AG20443 (cell line): ENCODE measurements around the gene CTSF.
"Not testable (repeated sequence)": the region's sequence is repeated elsewhere in the genome, so short reads cannot be mapped to it uniquely, and the experiment has no call there.

Source experiments
- DNase-seq: peaks from one replicate; pipeline ENCODE4 v3.0.0; 2012; ENCODE audit warnings: low spot score, mixed read lengths

CTSF gene

DNA sequence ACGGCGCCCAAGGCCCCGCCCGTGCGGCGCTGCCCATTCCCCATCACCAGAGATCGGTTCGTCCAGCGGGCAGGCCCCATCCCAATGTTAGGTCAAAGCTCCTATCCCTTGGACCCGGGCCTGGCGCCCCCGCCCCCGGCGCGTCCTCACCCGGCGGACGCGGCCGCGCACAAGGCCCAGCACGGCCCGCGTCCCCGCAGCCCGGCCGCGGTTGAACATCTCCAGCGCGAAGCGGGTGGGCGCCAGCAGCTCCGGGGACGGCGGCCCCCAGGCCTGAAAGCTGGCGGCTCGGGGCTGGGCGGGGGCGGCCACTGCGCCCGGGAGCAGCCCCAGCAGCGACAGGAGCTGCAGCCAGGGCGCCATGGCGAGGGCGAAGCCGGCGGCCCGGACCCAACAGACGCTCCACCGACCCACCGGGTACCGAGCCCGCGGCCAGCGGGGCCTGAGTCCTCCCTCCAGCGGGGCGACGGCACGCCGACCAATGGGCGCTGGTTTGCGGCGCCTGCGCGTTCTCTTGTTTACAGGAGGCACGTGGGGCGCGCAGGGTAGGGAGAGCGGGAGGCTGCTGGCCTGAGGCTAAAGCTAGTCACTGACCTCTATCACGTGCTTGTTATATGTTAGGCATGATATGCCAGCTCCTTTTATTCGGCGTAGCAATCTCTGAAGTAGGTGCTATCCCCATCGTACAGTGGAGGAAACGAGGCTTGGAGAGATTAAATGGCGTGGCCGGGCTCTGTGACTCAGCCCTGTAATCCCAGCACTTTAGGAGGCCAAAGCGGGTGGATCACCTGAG is at the start of gene CTSF:
Gene CTSF, minus strand, starts transcription at position 483 of the 793 bp plus-strand sequence. Its CDS starts 120 bp downstream, at position 363.
- DNase-seq: peak; percentile 98

DNA sequence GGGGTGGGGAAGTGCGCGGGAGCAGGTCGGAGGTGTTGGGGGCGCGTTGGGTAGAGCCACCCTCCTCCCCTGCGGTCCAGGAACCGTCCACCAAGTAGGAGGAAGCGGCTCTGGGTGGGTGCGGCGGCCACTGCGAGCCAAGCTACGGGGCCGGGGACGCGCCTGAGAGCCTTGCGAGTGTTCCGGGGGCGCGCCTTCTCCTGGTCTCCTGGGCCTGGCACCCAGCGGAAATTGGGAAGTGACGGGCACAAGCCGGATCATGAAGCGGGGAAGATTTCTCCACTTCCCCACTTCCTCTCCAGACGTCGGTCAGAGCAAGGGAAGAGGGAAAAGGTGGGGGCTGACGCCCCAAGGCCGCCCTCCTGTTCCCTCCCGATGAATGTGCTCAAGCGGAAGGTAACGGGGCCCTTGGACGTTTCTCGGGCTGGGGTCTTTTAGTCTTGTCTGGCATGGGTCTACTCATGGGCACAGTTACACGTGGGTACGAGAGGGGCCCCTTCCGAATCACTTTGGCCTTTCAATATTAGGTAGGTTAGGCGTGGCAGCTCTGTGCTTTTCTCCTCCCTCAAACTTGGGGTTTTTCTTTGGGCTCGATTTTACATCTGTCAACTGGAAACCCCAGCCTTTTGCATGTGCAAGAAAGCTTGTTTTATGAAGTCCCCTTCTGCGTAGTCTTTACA is 48.9 kb upstream of the CTSF start:
- no peak for DNase-seq

DNA sequence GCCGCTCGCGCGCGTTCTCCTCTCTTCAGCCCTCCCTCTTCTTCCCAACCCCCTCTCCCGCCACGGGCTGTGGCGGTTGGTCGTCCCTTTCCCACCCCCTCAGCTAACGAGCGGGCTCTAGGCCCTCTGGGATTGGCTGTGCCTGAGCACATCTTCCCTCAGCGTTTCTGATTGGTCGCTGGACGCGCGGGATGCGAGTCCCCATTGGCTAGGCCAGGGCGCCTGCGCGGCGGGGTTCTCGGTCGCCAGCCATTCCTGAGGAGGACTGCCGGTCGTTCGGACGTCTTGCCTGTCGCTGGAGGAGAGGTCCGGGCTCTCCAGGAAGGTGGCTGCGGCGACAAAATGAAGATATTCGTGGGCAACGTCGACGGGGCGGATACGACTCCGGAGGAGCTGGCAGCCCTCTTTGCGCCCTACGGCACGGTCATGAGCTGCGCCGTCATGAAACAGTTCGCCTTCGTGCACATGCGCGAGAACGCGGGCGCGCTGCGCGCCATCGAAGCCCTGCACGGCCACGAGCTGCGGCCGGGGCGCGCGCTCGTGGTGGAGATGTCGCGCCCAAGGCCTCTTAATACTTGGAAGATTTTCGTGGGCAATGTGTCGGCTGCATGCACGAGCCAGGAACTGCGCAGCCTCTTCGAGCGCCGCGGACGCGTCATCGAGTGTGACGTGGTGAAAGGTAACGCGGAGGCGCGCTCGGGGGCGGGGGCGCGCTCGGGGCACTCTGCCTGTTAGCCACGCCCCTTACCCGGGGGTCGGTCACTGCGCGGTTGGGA is 48.2 kb upstream of the CTSF start, which contains the start of gene RBM14:
Gene RBM14, plus strand, starts transcription at position 252 of the 776 bp plus-strand sequence. Its CDS starts 91 bp downstream, at position 343.
- DNase-seq: peak; percentile 99

DNA sequence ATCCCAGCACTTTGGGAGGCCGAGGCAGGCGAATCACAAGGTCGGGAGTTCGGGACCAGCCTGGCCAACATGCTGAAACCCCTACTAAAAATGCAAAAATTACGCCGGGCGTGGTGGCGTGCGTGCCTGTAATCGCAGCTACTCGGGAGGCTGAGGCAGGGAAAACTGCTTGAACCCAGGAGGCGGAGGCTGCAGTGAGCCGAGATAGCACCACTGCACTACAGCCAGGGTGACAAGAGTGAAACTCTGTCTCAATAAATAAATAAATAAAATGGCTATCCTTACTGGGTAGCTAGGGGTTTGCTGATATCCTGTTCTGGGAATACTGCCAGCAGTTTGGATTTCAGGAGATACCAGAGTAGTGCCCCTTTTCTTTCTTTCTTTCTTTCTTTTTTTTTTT is 45.7 kb upstream of the CTSF start:
- DNase-seq: no peak

DNA sequence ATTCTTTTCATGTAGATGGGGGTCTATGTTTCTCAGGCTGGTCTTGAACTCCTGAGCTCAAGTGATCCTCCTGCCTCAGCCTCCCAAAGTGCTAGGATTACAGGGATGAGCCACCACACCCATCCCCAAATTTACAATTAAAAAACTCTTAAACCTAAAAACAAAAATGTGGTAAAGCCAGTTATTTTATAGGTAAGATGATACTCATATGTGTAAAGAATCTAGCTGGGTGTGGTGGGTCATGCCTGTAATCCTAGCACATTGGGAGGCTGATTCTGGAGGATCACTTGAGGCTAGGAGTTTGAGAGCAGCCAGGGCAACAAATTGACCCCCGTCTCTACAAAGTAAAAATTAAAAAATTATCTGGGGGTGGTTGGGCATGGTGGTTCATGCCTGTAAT is 44.1 kb upstream of the CTSF start:
- no peak for DNase-seq

DNA sequence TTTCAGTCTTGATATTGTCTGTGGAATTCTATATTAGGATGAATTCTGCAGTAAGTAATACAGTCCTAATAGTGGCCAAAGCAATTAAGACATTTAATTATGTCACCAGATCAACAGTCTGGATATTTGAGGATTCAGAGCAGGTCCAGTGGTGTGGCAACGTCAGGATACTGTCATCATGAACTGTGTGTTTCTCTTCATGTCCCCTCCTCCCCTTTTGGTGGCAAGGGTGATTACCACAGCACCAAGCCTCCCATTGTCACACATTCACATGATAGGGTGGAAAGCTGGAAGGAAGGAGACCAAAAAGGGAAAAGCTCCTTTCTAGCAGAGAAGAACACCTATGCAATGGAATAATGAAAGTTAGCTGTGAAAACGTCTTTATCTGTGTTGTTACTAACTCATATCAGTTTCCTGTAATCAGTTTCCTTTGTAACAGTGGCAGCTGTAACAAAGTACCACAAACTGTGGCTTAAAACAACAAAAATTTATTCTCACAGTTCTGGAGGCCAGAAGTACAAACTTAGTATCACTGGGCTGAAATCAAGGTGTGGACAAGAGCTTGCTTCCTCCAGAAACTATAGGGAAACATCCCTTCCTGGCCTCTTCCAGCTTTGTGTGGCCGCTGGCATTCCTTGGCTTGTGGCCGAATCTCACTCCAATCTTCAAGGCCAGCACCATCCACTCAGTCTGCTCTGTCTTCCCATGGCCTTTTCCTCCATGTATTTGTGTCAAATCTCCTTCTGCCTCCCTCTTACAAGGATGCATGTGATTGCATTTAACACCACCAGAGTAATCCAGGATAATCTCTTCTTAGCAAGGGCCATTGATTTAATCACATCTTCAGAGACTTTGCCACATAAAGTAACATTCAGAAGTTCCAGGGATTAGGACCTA is 41.6 kb upstream of the CTSF start:
- DNase-seq: no peak

DNA sequence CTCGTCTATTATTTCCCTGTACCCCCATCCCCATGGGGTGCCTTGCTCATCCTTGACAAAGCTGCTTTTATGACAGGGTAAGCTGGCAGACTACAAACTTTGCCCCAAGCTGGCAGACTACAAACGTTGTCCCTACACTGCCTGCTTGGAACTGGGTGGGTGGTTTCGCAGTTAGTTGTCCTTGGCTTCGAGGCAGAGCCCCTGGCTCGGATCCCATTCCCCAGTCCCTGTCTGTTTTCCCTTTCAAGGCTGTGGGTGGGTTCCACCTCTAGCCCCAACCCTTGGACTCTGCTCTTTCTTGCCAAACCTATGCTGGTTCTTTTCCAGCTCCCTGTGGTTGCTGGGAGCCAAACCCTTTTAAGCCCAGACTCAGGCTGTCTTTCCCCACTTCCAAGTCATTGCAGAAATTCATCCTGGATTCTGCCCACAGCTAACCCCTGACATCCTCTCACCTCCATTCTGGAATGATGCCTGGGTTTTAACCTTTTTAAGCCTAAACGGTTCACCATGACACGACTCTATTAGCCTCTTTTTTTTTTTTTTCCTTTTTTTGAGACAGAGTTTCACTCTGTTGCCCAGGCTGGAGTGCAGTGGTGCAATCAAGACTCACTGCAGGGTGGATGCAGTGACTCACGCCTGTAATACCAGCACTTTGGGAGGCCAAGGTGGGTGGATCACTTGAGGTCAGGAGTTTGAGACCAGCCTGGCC is 38.9 kb upstream of the CTSF start:
- DNase-seq: peak; percentile 86

DNA sequence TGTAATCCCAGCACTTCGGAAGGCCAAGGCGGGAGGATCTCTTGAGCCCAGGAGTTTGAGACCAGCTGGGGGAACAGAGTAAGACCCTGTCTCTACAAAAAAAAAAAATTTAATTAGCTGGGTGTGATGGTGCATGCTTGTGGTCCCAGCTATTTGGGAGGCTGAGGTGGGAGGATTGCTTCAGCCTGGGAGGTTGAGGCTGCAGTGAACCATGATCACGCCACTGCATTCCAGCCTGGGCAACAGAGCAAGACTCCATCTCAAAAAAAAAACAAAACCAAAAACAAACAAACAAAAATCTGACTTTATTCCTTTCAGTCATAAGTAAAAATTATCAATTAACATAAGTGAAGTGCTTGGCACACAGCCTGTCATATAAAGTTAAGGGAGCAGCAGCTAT is 38.2 kb upstream of the CTSF start:
- DNase-seq: not testable (repeated sequence)

DNA sequence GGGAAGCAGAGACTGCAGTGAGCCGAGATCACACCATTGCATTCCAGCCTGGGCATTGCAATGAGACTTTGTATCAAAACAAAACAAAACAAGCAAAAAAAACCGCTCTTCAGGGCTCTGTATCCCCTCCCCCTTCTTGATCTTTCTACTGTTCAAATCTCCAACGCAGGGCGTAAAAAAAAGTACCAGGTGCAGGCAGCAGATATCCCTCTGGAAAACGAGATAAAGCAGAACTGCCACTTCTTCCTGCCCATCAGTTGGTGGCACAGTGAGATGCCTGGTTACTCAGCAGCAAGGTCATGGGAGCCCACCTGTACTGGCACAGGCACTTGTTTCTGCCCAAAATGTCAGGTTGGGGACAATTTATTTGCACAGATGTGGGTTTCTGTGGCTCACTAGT is 35.7 kb upstream of the CTSF start:
- DNase-seq: no peak

DNA sequence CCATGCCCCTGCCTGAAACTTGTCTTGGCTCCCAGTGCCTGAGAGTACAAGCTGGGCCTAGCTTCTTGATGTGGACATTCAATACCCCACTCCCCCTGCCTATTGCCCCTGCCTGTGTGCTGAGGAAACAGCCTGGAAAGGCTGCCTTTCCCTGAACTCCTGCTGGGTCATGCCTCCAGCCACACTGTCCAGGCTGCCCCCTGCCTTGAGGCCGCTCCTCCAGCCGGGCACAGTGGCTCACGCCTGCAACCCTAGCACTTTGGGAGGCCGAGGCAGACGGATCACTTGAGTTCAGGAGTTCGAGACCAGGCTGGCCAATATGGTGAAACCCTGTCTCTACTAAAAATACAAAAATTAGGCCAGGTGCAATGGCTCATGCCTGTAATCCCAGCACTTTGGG is 34.7 kb upstream of the CTSF start:
- DNase-seq: no peak

DNA sequence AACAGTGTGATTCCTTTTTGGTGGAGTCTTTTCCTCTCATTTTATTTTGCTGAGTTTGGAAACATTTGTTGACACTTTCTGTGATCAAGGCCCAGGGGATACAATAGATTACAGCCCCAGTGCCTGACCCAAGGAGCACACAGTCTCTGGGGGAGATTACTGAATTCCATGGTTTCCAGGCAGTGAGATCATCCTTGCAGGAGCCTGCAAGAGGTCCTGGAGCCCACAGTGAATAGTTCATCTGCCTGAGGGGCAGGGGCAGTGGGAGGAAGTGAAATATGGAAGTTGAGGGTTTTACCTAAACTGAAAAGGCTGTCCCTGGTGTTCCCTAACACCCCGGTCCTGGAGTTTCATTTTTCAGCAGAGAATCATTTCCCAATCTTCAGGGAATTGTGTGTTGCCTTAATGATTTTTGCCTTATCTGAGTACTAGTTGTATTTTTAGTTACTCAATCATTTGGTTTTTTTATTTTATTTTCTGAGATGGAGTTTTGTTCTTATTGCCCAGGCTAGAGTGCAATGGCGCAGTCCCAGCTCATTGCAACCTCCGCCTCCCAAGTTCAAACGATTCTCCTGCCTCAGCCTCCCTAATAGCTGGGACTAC is 32.3 kb upstream of the CTSF start:
- DNase-seq: no peak

DNA sequence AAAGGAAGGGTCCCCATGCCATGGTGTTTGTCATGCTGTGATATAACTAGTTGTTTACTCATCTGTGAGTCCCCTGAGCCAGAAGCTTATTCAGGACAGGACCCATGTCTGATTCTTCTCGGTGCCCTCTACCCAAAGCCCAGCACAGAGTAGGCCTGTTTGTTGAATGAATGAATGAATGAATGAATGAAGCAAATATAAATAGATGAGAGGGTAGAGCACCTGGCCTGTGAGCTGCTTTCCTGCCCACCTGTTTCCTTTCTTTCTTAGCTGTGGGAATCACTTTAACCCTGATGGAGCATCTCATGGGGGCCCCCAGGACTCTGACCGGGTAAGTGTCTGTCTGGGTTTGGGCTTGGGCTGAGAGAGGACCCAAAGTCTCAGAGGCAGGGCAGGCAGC is 31.8 kb upstream of the CTSF start:
- DNase-seq: no peak

DNA sequence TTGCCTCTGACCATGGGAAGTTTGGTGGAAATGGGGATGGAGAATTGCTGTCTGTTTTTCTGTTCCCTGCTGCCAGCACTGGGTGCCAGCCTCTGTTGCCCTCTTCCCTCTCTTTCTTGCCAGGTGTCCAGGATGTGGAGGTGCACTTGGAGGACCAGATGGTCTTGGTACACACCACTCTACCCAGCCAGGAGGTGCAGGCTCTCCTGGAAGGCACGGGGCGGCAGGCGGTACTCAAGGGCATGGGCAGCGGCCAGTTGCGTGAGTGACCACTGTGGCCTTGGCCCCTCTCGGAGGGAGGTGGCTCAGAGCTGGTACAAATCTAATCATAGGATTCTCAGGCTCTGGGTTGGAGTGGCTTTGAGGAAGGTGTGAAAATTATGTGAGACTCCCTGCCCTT is 30.6 kb upstream of the CTSF start:
- no peak for DNase-seq

DNA sequence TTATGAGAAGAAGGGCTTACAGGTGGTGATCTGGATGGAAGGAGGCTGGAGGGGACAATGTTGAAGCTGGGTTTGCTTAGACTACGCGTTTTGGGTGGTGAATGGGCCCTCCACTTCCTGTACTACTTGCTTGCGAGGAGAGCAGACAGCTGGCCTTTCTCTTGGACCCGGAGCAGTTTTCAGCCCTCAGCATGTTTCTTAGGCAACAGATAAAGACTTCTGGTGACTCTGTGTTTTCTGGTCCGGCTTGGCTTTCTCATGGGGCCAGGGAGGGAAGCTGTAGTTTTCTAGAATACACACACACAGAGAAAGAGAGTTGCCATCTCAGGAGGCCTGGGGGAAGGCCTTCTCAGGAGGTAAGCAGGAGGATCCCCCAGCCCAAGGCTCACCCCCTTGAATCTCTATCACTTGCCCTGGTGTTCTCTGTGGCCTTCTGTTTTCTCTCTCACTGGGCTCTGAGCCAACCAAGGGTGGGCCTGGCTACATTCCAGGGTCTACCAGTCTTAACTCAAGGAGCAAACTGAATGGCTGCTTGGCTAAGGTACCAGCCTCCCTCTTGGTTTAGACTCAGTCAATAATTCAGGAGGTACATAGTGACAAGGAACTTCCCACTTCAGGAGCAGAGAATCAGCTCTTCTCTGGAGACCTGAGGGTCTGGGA is 27.0 kb upstream of the CTSF start:
- DNase-seq: no peak

DNA sequence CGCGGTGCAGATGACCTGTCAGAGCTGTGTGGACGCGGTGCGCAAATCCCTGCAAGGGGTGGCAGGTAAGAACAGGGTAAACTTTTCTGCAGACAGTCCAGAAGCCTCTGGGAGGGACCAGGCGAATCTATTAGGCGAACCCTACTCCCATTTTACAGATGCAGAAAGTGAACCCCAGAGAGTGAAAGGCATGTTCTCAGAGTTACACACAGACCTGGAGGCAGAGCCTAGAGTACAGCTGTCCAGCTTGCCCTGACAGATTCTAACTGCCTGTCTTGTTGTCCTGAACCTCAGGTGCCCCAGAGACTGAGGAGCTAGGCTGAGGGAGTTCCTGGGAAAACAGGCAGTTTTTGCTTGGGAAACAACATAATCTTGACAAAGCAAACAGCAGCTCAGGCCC is 25.2 kb upstream of the CTSF start:
- no peak for DNase-seq

DNA sequence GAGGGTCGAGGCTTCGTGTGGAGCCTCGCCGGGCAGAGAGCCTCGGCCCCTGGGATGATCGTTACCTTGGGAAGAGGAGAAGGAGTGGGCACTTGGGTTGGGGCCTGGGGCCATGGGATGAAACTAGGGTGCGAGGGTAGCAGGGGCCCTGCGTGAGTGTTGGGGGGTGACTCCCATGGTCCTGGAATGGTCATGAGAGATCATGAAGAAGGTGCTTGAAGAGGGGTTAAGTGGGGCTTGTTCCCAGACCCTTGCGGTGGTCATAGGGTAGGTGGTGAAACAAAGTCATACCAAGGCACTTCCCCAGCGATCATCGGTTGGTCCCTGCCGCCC is 24.9 kb upstream of the CTSF start:
- no peak for DNase-seq

DNA sequence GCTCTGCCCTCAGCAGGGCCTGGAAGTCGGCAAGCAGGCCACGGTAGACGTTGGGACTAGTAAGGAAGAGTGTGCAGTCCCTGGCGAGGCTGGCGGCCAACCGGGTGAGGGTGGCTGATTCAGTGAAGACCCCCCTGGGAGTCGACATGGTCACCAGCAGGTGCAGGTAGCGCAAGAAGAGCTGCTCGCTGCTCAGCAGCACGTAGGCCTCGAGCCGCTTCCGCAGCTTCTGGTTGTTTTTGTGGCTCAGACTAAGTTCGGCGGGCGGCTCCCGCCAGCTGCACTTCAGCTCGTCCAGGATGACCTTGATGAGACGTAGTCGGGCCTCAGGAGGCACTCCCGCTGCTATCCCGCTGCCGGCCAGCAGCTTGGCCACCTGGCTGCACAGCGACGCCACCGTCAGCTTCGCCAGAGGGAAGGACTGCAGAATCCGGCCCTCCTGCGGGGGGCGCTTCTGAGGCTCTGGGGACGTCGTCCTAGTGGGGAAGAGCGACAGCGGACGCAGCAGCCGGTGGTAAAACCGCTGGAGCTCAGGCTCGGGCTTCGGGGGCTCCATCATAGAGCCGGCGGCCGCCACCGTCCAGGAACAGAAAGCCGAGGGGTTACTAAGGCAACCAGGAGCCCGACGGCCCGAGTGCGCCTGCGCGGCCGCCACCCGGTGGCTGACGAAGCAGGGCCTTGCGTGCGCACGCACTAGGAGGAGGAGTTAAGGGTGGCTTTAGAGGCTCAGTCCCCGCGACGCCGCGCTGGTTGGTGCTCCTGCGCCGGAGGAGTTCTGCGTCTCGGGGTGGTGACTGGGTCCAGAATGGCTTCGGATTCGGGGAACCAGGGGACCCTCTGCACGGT is 24.3 kb upstream of the CTSF start, which contains the start of the genes CCDC87 and CCS:
Gene CCDC87, minus strand, starts transcription at position 607 of the 846 bp plus-strand sequence. Its CDS starts 48 bp downstream, at position 559.
Gene CCS, plus strand, starts transcription at position 729 of the 846 bp plus-strand sequence. Its CDS starts 77 bp downstream, at position 806.
- DNase-seq: peak; percentile 100

DNA sequence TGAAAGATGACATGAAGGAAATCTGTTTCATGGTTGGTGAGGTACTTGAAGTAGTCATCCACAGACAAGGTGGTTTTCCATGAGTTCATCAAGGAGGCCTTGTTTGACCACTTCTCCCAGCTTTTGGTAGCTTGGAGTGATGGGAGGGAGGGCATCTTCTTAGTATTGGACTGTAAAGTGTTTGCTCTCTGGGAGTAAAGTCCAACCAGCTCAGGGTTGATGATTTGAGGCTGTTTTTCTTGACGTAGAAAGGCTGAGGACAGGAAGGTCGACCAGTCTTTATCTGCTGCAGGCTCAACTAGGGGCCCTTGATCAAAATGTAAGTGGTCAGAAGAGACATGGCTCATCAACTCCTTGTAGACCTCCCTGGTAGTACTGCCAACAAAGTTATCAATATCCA is 22.8 kb upstream of the CTSF start:
- DNase-seq: no peak
